Ishikawa (cell line): ENCODE data around the gene RNLS.

Experiments used
- CEBPB ChIP-seq: IDR thresholded peaks from 2 replicates; pipeline ENCODE4 v1.6.1; 2012
- CREB1 ChIP-seq: IDR thresholded peaks from 2 replicates; pipeline ENCODE4 v1.6.1; 2012; ENCODE audit warnings: low read depth
- EGR1 ChIP-seq: IDR thresholded peaks from 2 replicates; pipeline ENCODE4 v1.6.1; 2012
- EP300 ChIP-seq: IDR thresholded peaks from 2 replicates; pipeline ENCODE4 v1.6.1; 2012; ENCODE audit warnings: borderline replicate concordance
- FOXM1 ChIP-seq: IDR thresholded peaks from 2 replicates; pipeline ENCODE4 v1.6.1; 2012; ENCODE audit warnings: low read depth, borderline replicate concordance
- NFIC ChIP-seq: IDR thresholded peaks from 2 replicates; pipeline ENCODE4 v1.6.1; 2012
- RAD21 ChIP-seq: IDR thresholded peaks from 2 replicates; pipeline ENCODE4 v1.6.1; 2012; ENCODE audit warnings: low read depth
- TAF1 ChIP-seq: IDR thresholded peaks from 2 replicates; pipeline ENCODE4 v1.6.1; 2012; ENCODE audit warnings: low read depth, mild to moderate bottlenecking
- TCF12 ChIP-seq: IDR thresholded peaks from 2 replicates; pipeline ENCODE4 v1.6.1; 2012; ENCODE audit warnings: low read depth
- TEAD4 ChIP-seq: IDR thresholded peaks from 2 replicates; pipeline ENCODE4 v1.6.1; 2012
- USF1 ChIP-seq: IDR thresholded peaks from 2 replicates; pipeline ENCODE4 v1.6.1; 2012
- YY1 ChIP-seq: IDR thresholded peaks from 2 replicates; pipeline ENCODE4 v1.6.1; 2012; ENCODE audit warnings: low read depth
- ZBTB7A ChIP-seq: IDR thresholded peaks from 2 replicates; pipeline ENCODE4 v1.6.1; 2012; ENCODE audit warnings: low read depth
- TF ChIP-seq, protein P1 (sequence below): IDR thresholded peaks from 2 replicates; pipeline ENCODE4 v1.6.1; 2012
- TF ChIP-seq, protein P2 (sequence below): IDR thresholded peaks from 2 replicates; pipeline ENCODE4 v1.6.1; 2012; ENCODE audit warnings: low read depth, mild to moderate bottlenecking

Gene RNLS

DNA sequence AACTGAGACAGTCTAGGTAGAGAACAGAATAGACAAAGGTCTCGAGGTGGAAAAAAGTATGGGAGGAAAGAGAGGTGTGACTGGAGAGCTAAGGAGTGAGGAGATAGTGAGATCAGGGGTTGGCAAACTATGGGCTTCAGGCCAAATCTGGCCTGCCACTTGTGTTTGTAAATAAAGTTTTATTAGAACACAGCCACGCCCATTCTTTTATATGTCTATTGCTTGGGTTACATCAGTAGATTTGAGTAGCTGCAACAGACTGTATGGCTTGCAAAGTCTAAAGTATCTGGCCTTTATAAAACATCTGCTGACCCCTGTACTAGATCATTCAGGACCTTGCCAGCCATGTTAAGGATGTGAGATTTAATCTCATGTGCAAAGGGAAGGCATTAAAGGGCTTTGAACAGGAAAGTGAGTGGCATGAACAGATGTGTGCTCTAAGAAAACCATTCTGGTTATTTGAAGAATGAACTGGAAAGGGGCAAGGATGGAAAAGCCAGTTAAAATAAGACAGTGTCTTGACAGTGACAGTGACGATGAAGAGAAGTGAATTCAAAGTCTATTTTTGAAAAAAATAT, 240.3 kb downstream of the RNLS start:
- TF ChIP-seq FOXM1 = no peak

- TF ChIP-seq, protein P1, sequence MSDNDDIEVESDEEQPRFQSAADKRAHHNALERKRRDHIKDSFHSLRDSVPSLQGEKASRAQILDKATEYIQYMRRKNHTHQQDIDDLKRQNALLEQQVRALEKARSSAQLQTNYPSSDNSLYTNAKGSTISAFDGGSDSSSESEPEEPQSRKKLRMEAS = no peak
- TF ChIP-seq NFIC (no peak), TEAD4 (no peak), EGR1 (no peak), CEBPB (no peak), RAD21 (no peak), TAF1 (no peak)
Measured at GRCh38 chr10:88337134-88337533, 246.0 kb downstream of the RNLS start.

DNA sequence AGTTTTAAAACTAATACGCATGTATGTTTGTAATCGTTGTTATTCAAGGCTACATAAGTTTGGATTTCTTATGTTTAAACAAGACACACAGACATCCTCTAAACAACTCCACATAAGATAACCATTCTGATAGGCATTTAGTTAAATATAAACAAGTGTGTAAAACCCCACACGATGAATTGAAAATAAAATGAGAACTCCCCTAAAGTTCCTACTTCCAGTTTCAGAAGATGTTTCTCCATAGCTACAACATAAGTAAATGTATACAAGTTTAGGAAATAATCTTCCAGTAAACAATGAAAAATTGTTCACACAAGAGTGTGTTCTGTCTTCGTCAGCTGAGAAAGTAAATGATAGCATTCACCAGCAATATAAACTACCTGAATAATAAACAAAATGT, 246.8 kb downstream of the RNLS start:
- TF ChIP-seq YY1 (no peak), TEAD4 (no peak), ZBTB7A (no peak), TAF1 (no peak), NFIC (no peak), EP300 (no peak), CREB1 (no peak), CEBPB (no peak), FOXM1 (no peak), EGR1 (no peak)
- TF ChIP-seq, protein P2, sequence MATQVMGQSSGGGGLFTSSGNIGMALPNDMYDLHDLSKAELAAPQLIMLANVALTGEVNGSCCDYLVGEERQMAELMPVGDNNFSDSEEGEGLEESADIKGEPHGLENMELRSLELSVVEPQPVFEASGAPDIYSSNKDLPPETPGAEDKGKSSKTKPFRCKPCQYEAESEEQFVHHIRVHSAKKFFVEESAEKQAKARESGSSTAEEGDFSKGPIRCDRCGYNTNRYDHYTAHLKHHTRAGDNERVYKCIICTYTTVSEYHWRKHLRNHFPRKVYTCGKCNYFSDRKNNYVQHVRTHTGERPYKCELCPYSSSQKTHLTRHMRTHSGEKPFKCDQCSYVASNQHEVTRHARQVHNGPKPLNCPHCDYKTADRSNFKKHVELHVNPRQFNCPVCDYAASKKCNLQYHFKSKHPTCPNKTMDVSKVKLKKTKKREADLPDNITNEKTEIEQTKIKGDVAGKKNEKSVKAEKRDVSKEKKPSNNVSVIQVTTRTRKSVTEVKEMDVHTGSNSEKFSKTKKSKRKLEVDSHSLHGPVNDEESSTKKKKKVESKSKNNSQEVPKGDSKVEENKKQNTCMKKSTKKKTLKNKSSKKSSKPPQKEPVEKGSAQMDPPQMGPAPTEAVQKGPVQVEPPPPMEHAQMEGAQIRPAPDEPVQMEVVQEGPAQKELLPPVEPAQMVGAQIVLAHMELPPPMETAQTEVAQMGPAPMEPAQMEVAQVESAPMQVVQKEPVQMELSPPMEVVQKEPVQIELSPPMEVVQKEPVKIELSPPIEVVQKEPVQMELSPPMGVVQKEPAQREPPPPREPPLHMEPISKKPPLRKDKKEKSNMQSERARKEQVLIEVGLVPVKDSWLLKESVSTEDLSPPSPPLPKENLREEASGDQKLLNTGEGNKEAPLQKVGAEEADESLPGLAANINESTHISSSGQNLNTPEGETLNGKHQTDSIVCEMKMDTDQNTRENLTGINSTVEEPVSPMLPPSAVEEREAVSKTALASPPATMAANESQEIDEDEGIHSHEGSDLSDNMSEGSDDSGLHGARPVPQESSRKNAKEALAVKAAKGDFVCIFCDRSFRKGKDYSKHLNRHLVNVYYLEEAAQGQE = no peak
- TF ChIP-seq, protein P1 = no peak

GRCh38 chr10:88333248-88333630, 249.9 kb downstream of the RNLS start:
- TF ChIP-seq CREB1 (no peak), TCF12 (no peak), NFIC (no peak), FOXM1 (no peak), EGR1 (no peak), TAF1 (no peak), USF1 (no peak), CEBPB (no peak), EP300 (no peak), YY1 (no peak), ZBTB7A (no peak), RAD21 (no peak), TEAD4 (no peak)
- TF ChIP-seq, protein P1 = no peak
- TF ChIP-seq, protein P2 = no peak

DNA sequence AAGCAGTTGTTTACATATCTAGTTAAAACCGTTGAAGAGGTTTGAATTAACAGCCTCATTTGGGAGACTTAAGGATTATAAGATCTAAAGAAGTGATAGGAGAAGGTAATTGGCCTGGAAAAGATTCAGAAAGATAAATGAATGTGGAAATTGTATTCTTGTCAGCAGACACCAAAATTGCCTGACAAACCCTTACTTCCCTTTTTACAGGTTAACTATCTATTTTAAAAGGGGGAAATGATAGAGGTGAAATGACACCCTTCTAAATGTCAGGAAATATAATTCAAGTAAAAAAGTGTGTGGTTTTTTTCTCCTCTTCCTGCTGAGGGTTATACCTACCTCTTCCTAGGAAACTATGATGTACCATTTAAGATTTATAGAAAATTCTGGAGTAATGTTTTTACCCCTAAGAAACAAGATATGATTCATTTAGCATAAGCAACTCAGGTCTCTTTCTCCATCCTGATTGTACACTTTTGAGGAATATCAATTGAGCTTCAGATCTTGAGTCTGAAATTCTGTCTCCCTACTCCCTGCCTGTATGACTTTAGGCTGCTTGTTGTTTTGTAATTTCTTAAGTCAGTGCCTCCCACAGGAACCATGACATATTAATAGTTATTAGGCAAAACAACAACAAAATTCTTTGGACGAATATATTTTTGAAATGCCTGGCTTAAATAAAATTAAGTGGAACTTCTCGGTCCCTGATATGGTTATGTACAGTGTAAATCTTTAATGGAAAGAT, 250.4 kb downstream of the RNLS start:
- TF ChIP-seq TEAD4 = no peak
- TF ChIP-seq CEBPB = no peak
- no peak for TF ChIP-seq RAD21
- no peak for TF ChIP-seq TAF1
- TF ChIP-seq FOXM1 = no peak
- no peak for TF ChIP-seq TCF12
- TF ChIP-seq EP300 = no peak
- no peak for TF ChIP-seq EGR1
- no peak for TF ChIP-seq YY1
- TF ChIP-seq NFIC = no peak

GRCh38 chr10:88330174-88330573, 252.9 kb downstream of the RNLS start:
- no peak for TF ChIP-seq USF1
- no peak for TF ChIP-seq NFIC
- no peak for TF ChIP-seq FOXM1
- TF ChIP-seq, protein P1 = no peak
- no peak for TF ChIP-seq EGR1
- no peak for TF ChIP-seq TCF12
- no peak for TF ChIP-seq TEAD4
- no peak for TF ChIP-seq CEBPB
- no peak for TF ChIP-seq ZBTB7A
- TF ChIP-seq RAD21 = no peak
- TF ChIP-seq, protein P2 = no peak
- no peak for TF ChIP-seq CREB1
